Thymus (tissue), 11 donors: ENCODE measurements around the gene FRMD4A. TPM values are rescaled to one million over a fixed set of nuclear protein-coding genes. Genes with fewer than 3 reads are reported as not detected.
A peak's percentile ranks its signal among the peaks of the same experiment; 100 is the strongest.

ENCODE experiments used
- DNase-seq, 9 donors: peaks; one replicate each; pipeline ENCODE4 v3.0.0-alpha.2; 2013; ENCODE audit warnings: low spot score in 9 of 9, low read depth in 6 of 9, missing footprints in 1 of 9
- H3K27ac ChIP-seq, 2 donors: one replicate each; pipeline ENCODE4 v1.5.1; 2013; ENCODE audit warnings: control low read depth in 1 of 2, low read depth in 1 of 2, low read length in 1 of 2, mild to moderate bottlenecking in 1 of 2, moderate library complexity in 1 of 2
- H3K27me3 ChIP-seq, 2 donors: one replicate each; pipeline ENCODE4 v1.5.1; 2013; ENCODE audit warnings: low read length in 1 of 2; ENCODE audit not compliant: control insufficient read depth in 2 of 2, insufficient read depth in 1 of 2
- H3K36me3 ChIP-seq, 2 donors: one replicate each; pipeline ENCODE4 v1.5.1; 2013; ENCODE audit warnings: low read length in 1 of 2, mild to moderate bottlenecking in 1 of 2, moderate library complexity in 1 of 2; ENCODE audit not compliant: control insufficient read depth in 2 of 2, insufficient read depth in 2 of 2
- H3K4me1 ChIP-seq, 2 donors: one replicate each; pipeline ENCODE4 v1.5.1; 2013; ENCODE audit warnings: low read length in 2 of 2; ENCODE audit not compliant: control insufficient read depth in 2 of 2, insufficient read depth in 2 of 2
- H3K4me3 ChIP-seq, 2 donors: one replicate each; pipeline ENCODE4 v1.5.1; 2013; ENCODE audit warnings: low read length in 2 of 2, control low read depth in 1 of 2, mild to moderate bottlenecking in 1 of 2
- H3K9me3 ChIP-seq, 2 donors: one replicate each; pipeline ENCODE4 v1.5.1; 2013; ENCODE audit warnings: low read length in 1 of 2, mild to moderate bottlenecking in 1 of 2; ENCODE audit not compliant: control insufficient read depth in 2 of 2, insufficient read depth in 1 of 2
- WGBS: extraction: QIAGEN DNeasy Blood & Tissue Kit; methylation state at CpG from one replicate; pipeline ENCODE4 v1.1.7; 2013; 5-methylcytosine and 5-hydroxymethylcytosine counted together
- polyA plus RNA-seq: library from polyadenylated mRNA; stranded (reverse); fragments of 200-250 nt; gene quantifications from one replicate; pipeline ENCODE4 v1.2.3, GENCODE V29; 2013
- total RNA-seq: library from RNA; stranded (reverse); fragments of 120-200 nt; gene quantifications from one replicate; pipeline ENCODE4 v1.2.4, GENCODE V29; 2013
- donor health status: healthy.

The FRMD4A gene
- total and polyA plus RNA-seq, 2 donors, result 13.3 to 16.2 TPM

DNA sequence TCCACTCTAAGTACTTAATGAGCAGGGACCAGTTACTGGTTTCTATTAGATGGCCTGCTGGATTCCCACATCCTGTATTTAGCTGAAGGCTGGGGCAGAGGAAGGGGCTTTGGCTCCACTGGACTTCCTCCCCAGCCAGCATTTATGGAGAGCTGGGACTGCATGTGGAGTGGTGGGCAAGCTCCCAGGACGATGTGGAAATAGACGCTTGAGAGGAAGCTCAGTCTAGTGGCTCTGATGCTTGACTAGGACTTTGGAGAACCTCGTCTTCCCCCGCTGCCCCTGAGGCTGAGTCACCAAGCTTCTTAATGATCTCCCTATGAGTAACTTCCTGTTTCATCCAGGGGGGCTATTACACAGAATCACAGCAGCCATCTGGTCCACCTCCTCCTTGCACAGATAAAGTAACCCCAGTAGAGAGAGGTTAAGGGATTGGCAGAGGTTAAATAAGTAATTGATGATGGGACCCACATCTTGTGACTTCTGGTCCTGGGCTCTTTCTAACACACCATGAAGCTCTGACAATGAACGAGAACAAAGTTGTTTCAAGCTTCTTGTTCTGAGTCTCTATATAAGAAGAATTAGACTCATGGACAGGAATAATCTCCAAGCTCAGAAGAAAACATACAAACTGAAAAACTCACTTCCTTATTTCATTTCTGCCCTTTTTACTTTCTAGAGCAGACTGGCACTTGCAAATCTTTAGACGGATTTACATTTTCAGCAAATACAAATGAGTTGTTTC, 617.7 kb downstream of the FRMD4A start:
- 19% methylated on average over 6 of the region's 6 CpGs for WGBS

GRCh38 chr10:13712476-13712836, 618.3 kb downstream of the FRMD4A start:
- H3K27me3 ChIP-seq, result no peaks in the 10 kb centered on the region
- H3K27ac ChIP-seq, result peak overlapping the region in 1 of 2 donors; percentile 56
- 82% methylated on average over 4 of the region's 4 CpGs for WGBS
- no peaks in the 10 kb centered on the region for H3K36me3 ChIP-seq
- H3K4me1 ChIP-seq, result peaks cover 5 to 49% of the 10 kb centered on the region in 2 donors
- H3K9me3 ChIP-seq, result no peaks in the 10 kb centered on the region
- no peak overlapping the region for H3K4me3 ChIP-seq
- DNase-seq, result no peak

More for the DNA sequence above, 617.7 kb downstream of the FRMD4A start:
- Histone ChIP-seq H3K27ac (peak overlapping the region in 1 of 2 donors; percentile 56), H3K4me1 (peaks cover 10 to 49% of the 10 kb centered on the region in 2 donors), H3K9me3 (no peaks in the 10 kb centered on the region), H3K4me3 (no peak overlapping the region), H3K27me3 (no peaks in the 10 kb centered on the region), H3K36me3 (no peaks in the 10 kb centered on the region)
- DNase-seq, result peak in 1 of 9 donors; percentile 36

- DNase-seq, result no peak
- H3K4me1 ChIP-seq, result peaks cover 9 to 54% of the 10 kb centered on the region in 2 donors
- H3K27ac ChIP-seq, result no peak overlapping the region
- no peaks in the 10 kb centered on the region for H3K36me3 ChIP-seq
- no peak overlapping the region for H3K4me3 ChIP-seq
- H3K27me3 ChIP-seq, result no peaks in the 10 kb centered on the region
- no peaks in the 10 kb centered on the region for H3K9me3 ChIP-seq
- WGBS, result 98% methylated on average over 9 of the region's 9 CpGs
Measured at GRCh38 chr10:13711291-13711690, 619.4 kb downstream of the FRMD4A start.

DNA sequence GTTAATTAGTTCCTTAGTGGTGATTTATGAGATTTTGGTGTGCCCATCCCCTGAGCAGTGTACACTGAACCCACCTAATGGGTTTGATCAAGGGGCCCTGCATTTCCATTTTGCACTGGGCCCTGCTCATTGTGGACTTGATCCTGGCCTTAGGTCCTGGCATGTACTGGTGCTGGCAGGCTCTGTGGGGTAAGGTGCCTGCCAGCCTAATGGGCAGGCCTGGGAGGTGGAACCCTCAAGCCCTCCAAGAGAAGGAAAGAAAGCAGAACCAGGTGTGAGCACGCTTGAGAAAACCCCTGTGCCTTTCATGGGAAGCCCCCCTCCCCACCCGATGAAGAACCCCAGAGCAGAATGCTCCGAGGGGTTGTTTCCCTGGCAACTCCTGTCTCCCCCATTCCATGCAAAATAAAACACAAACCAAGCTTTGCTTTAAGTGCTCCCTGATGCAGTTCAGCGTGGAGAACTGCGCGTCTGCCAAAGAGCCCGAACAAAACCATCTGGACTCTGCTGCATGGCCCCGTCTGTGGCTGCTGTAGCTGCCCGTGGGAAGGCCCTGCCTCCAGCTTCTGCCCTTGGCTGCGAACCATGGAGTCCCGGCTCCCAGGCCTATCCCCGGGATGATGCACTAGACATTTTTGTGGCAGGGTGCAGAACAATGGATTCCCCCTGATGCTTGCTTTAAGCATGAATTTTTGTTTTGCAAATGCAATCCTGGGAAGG, 620.6 kb downstream of the FRMD4A start:
- Histone ChIP-seq H3K27me3 (no peaks in the 10 kb centered on the region), H3K4me3 (no peak overlapping the region), H3K27ac (no peak overlapping the region), H3K4me1 (peaks cover 19 to 64% of the 10 kb centered on the region in 2 donors), H3K9me3 (no peaks in the 10 kb centered on the region), H3K36me3 (no peaks in the 10 kb centered on the region)
- 91% methylated on average over 12 of the region's 12 CpGs for WGBS
- no peak for DNase-seq

- no peaks in the 10 kb centered on the region for H3K36me3 ChIP-seq
- H3K27ac ChIP-seq, result peak overlapping the region; percentile 20 to 41
- DNase-seq, result no peak
- no peaks in the 10 kb centered on the region for H3K27me3 ChIP-seq
- no peaks in the 10 kb centered on the region for H3K9me3 ChIP-seq
- 90% methylated on average over 8 of the region's 8 CpGs for WGBS
- H3K4me1 ChIP-seq, result peaks cover 24 to 76% of the 10 kb centered on the region in 2 donors
- H3K4me3 ChIP-seq, result peak overlapping the region in 1 of 2 donors; percentile 48
Measured at GRCh38 chr10:13708256-13708990, 622.3 kb downstream of the FRMD4A start.

GRCh38 chr10:13707156-13707881, 623.4 kb downstream of the FRMD4A start:
- WGBS, result 2% methylated on average over 26 of the region's 26 CpGs
- H3K36me3 ChIP-seq, result no peaks in the 10 kb centered on the region
- H3K27me3 ChIP-seq, result no peaks in the 10 kb centered on the region
- no peaks in the 10 kb centered on the region for H3K9me3 ChIP-seq
- H3K27ac ChIP-seq, result peak overlapping the region; percentile 32 to 59
- DNase-seq, result peak in 8 of 9 donors; percentile 48 to 85 (median 59)
- peaks cover 24 to 76% of the 10 kb centered on the region in 2 donors for H3K4me1 ChIP-seq
- H3K4me3 ChIP-seq, result peak overlapping the region; percentile 48 to 52

DNA sequence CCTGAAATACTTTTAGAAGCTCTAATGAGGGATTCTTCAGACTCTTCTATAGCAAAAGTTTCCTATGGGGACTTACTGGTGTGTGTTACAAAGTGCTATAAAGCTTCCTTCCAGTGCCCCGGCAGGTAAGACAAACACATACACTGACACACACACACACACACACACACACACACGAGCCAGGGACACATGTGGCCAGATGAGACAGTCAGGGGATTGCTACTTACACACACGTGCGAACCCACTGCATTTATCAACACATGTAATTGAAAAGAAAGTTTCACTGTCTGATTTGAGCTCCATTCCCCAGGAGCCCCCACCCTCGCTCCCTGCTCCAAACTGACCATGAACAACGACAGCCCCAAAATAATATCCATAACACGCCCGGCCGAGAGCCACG, 624.1 kb downstream of the FRMD4A start:
- H3K4me1 ChIP-seq, result peaks cover 24 to 77% of the 10 kb centered on the region in 2 donors
- no peaks in the 10 kb centered on the region for H3K9me3 ChIP-seq
- no peaks in the 10 kb centered on the region for H3K27me3 ChIP-seq
- DNase-seq, result no peak
- peak overlapping the region in 1 of 2 donors; percentile 59 for H3K27ac ChIP-seq
- no peaks in the 10 kb centered on the region for H3K36me3 ChIP-seq
- H3K4me3 ChIP-seq, result peak overlapping the region; percentile 48 to 52
- WGBS, result 73% methylated on average over 10 of the region's 10 CpGs

GRCh38 chr10:13706175-13706574, 624.5 kb downstream of the FRMD4A start:
- H3K9me3 ChIP-seq, result no peaks in the 10 kb centered on the region
- no peaks in the 10 kb centered on the region for H3K27me3 ChIP-seq
- H3K36me3 ChIP-seq, result peaks cover 0 to 2% of the 10 kb centered on the region in 2 donors
- H3K4me1 ChIP-seq, result peaks cover 25 to 79% of the 10 kb centered on the region in 2 donors
- WGBS, result 88% methylated on average over 4 of the region's 4 CpGs
- peak overlapping the region in 1 of 2 donors; percentile 11 for H3K27ac ChIP-seq
- peak overlapping the region; percentile 48 to 52 for H3K4me3 ChIP-seq
- no peak for DNase-seq
